ENCODE results near the gene NCOA3.

The NCOA3 gene

GRCh38 chr20:47605673-47606413, 104.2 kb downstream of the NCOA3 start:
- DNase-seq: no peak

- DNase-seq: no peak
These were observed 104.8 kb downstream of the NCOA3 start for GRCh38 chr20:47606414-47606982.

- DNase-seq: no peak
These were observed 105.4 kb downstream of the NCOA3 start for GRCh38 chr20:47606983-47607613.

- DNase-seq: no peak
These were observed 107.3 kb downstream of the NCOA3 start for GRCh38 chr20:47609001-47609400.

- DNase-seq: peak; percentile 69 to 82
These were observed 108.7 kb downstream of the NCOA3 start for GRCh38 chr20:47610247-47610944.

- DNase-seq: no peak
These were observed 109.2 kb downstream of the NCOA3 start for GRCh38 chr20:47610945-47611250.

- no peak for DNase-seq
These were observed 110.1 kb downstream of the NCOA3 start for GRCh38 chr20:47611785-47612184.

GRCh38 chr20:47612670-47613069, 111.0 kb downstream of the NCOA3 start:
- DNase-seq: no peak

GRCh38 chr20:47614703-47615309, 113.1 kb downstream of the NCOA3 start:
- DNase-seq: no peak

- no peak for DNase-seq
These were observed 116.8 kb downstream of the NCOA3 start for GRCh38 chr20:47618479-47618878.

GRCh38 chr20:47620808-47621805, 119.4 kb downstream of the NCOA3 start:
- peak; percentile 56 to 72 for DNase-seq

- DNase-seq: no peak
These were observed 120.5 kb downstream of the NCOA3 start for GRCh38 chr20:47622118-47622665.

GRCh38 chr20:47623206-47623605, 121.5 kb downstream of the NCOA3 start:
- no peak for DNase-seq

- no peak for DNase-seq
These were observed 125.9 kb downstream of the NCOA3 start for GRCh38 chr20:47627540-47627939.

GRCh38 chr20:47629907-47630306, 128.2 kb downstream of the NCOA3 start:
- DNase-seq: no peak

GRCh38 chr20:47631078-47631477, 129.4 kb downstream of the NCOA3 start:
- DNase-seq: no peak

GRCh38 chr20:47635256-47635655, 133.6 kb downstream of the NCOA3 start:
- DNase-seq: no peak

- DNase-seq: no peak
These were observed 137.2 kb downstream of the NCOA3 start for GRCh38 chr20:47638851-47639250.

- no peak for DNase-seq
These were observed 140.4 kb downstream of the NCOA3 start for GRCh38 chr20:47642118-47642517.

GRCh38 chr20:47642624-47643023, 140.9 kb downstream of the NCOA3 start:
- DNase-seq: no peak

GRCh38 chr20:47645632-47646031, 143.9 kb downstream of the NCOA3 start:
- DNase-seq: no peak

GRCh38 chr20:47647994-47648393, 146.3 kb downstream of the NCOA3 start:
- no peak for DNase-seq

All from Kasumi-1 (cell line).